Esophagus muscularis mucosa (tissue), 3 donors: ENCODE data around the gene RPL27A.

Experiments used
- CTCF ChIP-seq, 3 experiments: fragments of 200-600 bp in 2 of 3; fragments of 450-650 bp in 1 of 3; sonication (generic) in 2 of 3; IDR thresholded peaks; one replicate each; pipeline ENCODE4 v1.5.1; 2017 to 2019; ENCODE audit warnings: antibody characterized with exemption in 3 of 3, mild to moderate bottlenecking in 2 of 3, moderate library complexity in 1 of 3
- POLR2AphosphoS5 ChIP-seq, 2 donors: sonication (generic); formaldehyde crosslinking; IDR thresholded peaks; one replicate each; pipeline ENCODE4 v1.6.1; 2017; ENCODE audit warnings: antibody characterized with exemption in 2 of 2

DNA sequence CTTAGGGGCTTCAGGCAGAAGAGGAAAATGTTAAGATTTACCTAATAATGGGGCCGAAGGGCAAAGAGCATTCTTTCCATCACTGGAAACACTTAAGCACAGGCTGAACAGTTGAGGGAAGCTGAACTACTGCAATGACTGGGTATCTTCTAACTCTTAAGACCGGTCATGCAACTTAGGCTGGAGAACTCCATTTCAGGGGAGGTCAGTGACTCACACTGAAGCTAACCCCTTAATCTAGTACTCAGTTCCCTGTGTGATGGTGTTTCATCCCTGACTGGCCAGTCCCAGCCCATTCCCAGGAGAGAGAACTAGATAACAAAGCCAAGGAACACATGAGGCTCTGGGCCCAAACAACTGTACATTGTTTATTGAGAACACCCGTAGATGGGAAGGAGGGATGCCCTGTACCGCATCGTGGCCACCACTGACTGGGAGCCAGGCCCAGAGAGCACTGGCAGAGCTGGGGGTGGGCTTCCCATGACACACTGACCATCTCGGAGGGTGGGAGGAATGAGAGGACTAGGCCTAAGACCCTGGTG is 10.5 kb downstream of the RPL27A start:
- TF ChIP-seq CTCF (IDR thresholded peaks at IDR 0.05) (no peak), POLR2AphosphoS5 (IDR thresholded peaks at IDR 0.05) (no peak)
